Stimulated activated CD4-positive, alpha-beta T cell treated with anti-CD3 and anti-CD28 coated beads, Interleukin-4, amount 100 ng/mL, for 4 hours (primary cell): ENCODE data around the gene BDKRB2.

Experiments
- DNase-seq, 2 experiments: peaks; one replicate each; pipeline ENCODE4 v3.0.0-alpha.2; 2020

BDKRB2 gene

DNA sequence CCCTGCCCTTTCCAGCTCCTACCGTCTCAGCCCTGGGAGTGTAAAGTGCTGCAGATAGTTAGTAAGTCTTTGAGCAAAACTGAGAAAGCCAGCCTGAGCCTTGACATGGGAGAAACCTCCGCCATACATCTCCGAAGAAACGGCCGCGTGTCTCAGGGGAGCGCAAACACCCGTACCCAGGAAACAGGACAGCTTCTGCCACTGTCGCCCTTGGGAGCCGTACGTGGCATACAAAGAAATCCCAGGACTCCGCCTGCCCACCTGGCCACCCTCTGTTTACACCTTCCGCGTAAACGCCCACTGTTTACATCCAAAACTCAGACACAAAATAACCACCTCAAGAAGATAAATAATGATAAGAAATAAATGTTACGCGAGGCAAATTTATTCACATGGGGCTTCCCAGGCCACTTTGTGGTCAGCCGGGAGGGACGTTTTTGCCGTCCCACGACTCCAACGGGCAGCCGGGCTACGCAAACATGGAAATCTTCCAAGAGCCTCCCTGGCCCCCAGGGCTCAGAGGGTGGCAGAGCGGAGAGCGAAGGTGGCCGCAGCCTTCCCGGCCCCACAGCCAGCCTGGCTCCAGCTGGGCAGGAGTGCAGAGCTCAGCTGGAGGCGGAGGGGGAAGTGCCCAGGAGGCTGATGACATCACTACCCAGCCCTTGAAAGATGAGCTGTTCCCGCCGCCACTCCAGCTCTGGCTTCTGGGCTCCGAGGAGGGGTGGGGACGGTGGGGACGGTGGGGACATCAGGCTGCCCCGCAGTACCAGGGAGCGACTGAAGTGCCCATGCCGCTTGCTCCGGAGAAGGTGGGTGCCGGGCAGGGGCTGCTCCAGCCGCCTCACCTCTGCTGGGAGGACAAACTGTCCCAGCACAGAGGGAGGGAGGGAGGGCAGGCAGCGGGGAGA is at the start of gene BDKRB2:
Gene BDKRB2, plus strand, starts transcription at position 689 of the 908 bp plus-strand sequence. CDS start 32,269 bp downstream, outside the sequence.
- DNase-seq: no peak

DNA sequence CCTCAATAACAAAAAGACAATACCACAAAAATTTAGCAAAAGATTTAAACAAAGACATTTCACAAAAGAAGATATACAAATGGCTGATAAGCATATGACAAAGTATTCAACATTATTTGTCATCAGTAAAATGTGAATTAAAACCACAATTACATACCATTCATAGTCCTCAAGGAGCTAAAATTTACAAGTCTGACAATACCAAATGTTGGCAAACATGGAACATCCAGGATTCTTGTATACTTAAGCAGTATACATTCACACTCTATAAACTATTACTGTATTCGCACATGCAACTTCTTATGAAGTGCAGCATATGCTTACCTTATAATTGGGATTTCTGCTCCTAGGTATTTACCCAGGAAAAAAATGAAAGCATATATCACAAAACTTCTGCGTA is 49.7 kb upstream of the BDKRB2 start:
- DNase-seq: no peak

DNA sequence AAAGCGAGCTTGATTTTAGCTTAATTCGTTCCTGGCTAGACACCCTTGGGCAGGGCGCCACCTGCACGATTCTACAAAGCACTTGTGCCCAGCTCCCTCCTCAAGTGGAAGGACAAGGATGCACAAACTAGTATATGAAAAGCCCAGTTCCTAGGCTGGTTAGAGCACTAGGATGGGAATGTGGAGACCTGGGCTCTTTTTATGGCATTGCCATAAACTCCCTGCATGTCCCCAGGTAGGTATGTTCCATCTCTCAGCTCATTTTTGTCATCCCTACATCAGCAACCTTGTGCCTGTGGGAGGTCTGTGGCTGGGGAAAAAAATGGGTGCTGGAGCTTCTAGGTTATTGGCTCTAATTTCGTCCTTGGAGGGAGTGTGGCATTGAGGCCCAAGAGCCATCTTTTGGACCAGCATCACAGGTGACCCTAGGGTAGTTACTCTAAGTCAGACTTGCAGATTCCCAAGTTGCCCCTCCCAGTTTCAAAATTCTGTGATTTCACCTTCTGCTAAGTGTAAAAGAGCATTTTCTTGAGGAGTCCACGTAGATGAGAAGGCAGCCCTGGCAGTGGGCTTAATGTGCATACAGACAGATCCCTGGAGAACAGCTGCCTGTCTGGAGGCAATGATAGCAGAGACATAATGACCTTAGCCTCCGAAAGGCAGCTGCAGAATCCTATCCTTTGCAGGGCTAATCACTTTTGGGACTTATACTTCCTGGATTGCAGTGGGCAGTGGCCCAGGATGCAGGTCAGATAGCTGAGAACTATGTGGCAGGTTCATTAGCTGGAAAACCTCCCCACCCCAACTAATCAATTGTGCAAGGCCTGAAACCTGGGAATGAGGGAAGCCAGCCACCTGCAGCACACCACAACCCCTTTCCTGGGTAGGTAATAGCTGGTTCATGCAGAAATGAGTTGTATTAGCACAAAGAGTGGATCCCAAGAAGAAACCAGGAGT is 47.6 kb upstream of the BDKRB2 start:
- no peak for DNase-seq

DNA sequence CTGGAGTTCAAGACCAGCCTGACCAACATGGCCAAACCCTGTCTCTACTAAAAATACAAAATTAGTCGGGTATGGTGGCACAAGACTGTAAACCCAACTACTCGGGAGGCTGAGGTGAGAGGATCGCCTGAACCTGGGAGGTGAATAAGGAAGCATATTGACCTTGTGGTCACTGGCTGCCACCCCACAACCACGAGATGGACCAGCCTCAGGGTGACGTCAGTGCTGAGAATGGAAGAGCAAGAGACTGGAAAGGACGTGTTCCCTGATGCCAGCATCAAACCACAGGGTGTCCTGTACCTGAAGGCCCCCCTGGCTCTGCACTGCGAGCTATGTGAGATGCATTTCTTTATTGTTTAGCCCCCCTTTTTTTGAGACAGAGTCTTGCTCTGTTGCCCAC is 45.9 kb upstream of the BDKRB2 start:
- DNase-seq: no peak

DNA sequence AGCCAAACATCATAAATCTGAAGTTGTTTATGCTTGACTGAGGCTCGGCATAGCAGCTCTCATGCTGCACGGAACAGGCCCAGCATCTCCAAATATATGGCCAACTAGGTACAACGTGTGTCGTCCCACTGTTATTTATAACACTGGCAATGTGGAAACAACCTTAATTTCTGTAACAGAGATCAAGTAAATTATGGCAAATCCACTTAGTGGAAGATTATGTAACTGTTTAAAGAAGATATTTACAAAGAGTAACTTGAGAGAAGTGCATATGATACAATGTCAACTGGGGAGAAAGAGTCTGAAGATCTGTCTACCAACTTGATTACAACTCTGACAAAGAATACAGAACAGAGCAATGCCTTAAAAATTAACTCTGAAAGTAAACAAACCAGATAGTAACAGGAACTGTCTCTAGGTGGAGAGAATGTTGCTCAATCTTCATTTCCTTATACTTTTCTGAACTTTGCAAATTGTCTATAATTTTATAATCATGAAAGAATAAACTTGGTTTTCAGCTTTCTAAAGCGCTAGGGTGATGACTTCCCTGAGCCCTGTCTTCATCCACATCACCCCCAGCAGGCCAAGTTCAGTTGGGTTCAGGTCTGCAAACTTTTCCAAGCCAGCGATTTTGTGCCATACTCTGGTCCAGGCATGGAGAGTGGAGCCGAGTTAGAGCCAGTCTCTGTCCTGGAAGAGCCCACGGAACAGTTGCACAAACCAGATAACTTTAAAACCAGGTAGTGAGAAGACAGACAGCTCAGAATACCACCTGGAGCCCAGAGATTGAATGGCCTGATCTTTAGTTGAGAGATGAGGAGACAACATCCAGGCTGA is 44.3 kb upstream of the BDKRB2 start:
- DNase-seq: no peak

DNA sequence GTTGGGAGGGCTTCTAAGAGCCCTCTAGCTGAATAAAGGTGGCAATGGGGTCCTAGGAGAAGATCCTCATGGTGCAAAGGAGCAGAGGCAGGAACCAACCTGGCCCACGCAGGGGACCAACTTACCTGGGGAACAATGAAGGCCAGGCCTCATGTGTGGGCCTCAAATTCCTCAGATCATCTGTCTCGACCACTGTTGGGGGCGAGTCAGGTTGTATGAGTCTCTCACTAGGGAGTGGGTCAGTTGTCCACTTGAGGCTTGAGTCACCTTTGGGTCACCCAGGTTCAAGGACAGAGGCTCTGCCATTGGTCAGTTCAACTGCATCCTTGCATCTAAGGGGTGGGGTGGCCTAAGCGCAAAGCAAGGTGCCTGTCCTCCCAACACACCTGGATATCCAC is 43.7 kb upstream of the BDKRB2 start:
- DNase-seq: no peak

DNA sequence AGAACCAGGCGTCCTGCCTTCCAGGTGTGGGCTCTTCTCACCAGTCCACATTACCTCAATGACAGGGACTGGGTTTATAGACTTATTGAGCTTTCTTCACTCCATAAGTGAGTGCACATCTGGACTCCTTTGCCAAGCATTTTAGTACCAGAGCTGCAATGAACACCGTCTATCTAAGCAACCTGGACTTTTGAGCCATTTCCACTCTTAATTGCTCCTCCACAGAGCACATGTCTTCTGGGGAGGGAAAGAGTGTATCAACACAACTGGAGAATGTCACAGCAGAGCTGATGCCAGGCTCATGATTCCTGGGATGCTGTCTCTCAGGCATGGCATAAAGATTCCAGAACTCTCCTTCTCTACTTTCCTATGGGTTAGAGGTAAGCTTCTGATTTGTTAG is 43.0 kb upstream of the BDKRB2 start:
- DNase-seq: no peak

DNA sequence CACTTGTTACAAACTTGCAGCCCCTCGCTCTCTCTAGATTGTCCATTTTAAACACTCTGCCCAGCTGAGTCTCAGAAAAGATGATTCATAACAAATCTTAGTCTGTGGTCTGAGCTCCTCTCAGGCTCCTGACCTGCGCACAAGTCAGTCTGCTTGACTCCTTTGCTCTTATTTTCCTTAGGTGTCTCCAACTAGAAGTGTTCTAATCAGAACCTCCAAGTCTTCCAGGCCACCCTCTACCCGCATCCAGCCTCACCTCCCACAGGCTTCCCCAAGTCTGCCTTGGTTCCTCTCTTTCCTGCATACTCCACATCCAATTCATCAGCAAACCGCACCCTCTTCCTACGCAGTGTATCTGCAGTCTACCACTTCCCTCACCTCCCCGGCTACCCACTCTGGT is 42.4 kb upstream of the BDKRB2 start:
- DNase-seq: no peak

DNA sequence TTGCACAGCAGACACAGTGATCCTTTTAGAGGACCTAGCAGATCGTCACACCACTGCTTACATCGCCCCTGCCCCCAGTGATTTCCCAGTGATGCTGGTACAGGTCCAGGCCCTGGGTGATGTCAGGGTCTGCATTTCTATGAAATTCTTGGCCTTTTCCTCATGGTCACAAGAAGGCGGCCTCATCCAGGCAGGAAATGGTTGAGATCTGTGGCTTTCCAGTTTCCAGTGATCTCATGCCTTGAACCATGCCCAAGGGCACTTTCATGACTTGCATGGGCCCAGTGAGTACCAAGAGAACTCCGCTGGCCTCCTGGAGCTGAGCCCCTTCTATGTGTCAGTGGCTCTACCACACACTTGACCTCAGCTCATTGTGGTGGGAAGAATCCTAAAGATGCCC is 41.9 kb upstream of the BDKRB2 start:
- no peak for DNase-seq

DNA sequence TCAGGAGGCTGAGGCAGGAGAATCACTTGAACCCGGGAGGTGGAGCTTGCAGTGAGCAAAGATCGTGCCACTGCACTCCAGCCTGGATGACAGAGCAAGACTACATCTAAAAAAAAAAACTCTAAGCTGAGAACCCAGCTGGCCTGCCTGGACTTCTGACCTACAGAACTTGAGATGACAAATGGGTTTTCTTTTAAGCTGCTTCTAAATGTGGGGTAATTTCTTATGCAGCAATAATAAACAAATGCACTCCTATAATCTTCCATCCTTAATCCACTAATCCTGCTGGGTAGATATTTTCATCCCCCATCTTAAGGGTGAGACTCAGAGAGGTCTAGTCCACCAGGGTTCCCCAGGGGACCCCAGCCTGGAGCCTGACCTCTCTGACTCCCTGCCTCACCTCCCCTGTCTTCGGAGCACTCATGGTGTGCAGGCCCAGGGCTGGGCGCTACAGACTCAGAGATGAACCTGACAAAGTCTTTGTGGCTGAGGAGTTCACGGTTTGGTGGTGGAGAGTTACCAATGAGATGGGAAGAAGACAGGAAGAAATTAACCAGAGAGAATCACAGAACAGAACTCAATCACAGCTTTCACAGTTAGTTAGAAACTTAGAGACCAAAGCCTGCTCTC is 39.7 kb upstream of the BDKRB2 start:
- DNase-seq: no peak

DNA sequence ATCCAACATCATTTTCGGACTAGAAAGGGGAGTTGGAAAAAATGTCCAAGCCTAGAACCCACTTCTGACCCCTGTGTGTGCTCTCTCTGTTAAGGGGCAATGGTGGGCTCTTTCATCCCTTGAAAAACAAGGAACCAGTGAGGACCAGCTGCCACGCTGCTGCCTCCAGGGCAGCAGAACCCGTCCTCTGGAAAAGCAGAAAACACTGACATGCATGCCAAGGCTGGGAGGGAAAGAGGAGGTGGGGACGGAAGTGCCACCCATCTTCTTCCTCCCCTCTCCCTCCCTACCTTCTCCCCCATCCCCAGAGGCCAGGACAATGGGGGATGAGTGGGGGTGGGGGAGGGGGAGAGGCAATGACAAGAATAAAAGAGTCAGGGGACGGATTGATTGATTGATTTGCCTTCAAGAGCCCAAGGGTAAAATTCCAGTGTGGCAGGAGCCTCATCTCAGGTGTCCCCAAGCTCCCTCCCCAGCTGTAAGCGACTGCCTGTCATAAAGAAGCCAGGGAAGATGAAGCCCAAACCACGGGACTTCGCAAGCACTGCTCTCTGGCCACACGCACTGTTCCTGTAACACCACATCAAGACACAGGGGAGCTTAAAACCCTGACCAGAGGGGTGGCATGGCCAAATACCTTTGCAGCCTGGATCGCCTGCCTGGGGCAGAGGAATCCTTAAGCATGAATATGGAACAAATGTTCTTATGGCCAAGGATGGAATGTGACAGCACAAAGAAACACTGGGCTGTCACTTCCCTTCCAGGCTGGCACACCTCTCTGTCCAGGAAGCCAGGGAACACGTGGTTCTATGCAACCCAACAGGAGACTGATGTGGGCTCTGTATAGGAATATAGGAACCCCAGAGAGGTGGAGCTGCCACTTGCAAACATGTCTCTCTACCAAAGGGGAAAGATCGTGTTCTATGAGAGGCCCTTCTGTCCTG is 38.9 kb upstream of the BDKRB2 start:
- no peak for DNase-seq

DNA sequence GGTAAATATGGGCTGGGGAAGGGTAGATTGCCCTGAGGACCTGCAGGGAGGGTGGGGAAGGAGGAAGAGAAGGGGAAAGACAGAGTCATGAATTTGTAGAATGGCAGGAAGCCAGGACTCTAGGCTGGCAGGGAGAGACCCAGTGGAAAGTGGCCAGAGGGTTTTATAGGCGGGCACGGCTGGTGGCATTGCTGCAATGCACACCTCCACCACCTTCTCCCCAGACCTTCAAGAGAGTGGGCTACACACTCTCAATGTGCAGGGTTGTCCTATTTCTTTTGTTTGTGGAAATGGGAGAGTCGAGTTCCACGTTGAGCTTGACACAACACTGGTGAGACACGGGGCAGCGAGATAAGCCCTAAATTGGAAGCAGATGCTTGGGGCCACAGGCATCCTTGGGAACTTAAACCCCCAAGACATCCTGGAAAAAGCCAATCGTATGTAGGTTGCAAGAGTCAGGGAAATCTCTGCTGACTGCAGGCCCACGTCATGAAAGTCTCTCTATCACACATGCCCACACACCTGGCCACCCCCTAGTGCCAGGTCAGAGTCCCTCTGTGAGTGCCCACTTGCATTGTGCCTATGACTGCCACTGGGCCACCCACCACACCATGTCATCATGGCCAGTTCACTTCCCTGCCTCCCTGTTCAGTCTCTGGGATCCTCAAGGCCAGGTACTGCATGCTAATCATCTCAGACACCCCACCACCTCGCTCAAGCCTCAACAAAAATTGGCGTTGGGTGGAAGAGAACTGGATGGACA is 38.0 kb upstream of the BDKRB2 start:
- DNase-seq: no peak

DNA sequence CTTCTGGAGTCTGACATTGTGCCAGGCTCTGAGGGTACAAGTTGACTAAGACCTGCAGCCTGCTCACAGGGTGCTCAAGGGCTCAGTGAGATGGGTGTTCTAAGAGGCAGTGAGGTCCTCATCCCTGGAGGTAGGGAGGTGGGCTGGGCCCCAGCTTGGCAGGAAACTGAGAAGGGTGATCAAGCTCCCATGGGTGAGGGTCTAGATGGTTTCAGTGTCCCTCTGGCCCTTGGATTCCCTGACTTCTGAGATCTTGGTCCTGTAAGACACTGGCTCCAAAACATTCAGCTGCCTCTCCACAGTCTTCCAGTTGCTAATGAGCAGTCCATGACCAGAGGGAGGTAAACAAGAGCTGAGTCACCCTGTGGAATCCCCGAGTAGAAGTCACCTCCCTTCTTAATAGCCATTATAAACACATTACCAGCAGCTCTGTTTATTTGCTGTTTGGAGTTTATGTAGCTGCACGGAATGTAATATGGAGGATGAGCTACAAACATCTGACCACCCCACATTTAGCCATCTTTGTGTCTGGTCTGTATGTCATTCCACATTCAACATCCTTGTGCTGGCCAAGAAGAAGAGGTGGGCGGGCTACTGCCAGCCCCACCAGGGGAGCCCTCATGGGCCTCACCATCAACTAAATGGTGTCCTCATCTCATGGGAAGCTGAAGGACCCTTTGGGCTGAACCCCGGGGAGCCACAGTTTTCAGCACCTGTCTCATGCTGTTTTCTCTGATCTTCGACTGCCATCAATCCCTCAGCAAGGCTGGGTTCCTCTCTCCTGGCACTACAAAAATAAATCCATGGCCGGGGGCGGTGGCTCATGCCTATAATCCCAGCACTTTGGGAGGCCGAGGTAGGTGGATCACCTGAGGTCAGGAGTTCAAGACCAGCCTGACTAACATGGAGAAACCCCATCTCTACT is 37.2 kb upstream of the BDKRB2 start:
- DNase-seq: no peak

DNA sequence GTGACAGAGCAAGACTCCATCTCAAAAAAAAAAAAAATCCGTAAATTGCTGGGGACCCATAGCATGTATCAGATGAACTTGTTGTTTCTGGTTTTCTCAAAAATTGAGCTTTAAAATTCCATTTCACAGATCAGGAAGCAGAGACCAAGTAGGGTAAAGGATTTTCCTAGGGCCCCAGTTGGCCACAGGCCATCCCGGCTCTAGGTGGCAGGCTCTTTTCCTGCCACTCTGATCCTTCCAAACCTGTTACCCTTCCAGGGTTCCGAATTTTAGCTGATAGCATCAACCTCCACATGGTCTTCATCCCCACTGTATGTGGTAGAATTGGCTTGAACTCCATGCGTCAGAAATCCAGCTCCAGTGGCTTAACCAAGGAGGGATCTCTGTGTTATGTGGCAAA is 36.1 kb upstream of the BDKRB2 start:
- no peak for DNase-seq

DNA sequence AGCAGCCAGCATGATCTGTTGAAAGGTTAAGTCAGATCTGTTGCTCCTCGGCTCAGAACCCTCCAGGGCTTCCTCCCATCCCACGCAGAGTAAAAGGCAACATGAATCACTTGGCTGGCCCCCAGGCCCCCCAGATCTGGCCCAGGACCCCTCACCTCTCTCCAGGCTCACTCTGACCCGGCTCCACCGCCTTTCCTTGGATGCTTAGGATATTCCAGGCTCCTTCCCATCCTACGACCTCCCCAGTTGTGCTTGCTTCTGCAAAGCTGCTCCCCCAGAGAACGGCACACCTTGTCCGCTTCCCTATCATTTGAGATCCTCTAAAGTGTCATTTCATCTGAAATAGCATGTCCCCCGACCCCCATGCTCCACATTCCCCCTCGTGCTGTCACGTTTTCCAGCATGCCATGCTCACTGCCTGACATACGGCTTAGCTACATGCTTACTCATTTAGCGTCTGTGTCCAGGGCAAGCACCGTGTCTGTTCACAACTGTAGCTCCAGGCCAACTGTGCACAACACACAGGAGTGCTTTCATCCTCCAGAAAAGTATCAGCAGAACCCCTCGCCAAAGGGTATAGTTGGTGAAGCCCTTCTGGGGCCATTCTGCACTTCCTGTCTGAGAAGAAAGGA is 33.6 kb upstream of the BDKRB2 start:
- no peak for DNase-seq

DNA sequence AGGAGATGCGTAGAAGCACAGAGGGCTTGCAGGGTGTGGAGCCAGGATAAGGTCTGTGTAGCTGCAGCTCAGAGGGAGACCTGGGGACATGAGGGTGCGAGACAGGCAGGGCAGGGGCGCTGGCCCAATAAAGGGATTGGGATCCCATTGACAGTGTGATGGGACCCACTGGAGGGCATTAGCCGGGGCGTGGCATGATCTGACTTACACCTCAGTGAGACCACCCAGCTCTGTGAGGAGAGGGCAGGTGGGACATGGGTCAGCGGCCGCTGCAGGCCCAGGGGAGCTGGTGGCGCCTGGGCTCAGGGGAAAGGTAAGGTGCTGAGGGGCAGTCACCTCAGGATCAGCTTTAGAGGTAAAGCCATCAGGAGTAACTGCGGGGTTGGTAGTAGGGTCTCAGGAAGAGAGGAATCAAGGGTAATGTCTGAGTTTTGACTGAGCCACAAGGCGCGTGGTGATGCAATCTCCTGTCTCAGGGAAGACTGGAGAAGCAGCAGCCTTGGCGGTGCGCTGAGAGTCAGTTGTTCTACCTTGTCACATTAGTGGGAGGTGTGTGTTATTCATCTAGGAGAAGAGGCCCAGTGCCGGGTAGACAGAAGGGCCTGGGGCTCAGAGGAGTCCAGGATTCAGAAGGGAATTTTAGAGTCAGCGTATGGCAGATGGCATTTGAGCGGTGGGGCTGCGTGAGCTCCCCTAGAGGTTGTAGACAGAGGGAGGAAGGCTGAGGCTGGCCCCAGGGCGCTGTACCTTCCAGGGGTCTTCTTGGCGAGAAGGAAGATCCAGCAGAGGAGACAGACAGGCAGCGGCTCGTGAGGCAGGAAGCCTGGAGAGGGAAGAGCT is 30.8 kb upstream of the BDKRB2 start:
- DNase-seq: no peak

DNA sequence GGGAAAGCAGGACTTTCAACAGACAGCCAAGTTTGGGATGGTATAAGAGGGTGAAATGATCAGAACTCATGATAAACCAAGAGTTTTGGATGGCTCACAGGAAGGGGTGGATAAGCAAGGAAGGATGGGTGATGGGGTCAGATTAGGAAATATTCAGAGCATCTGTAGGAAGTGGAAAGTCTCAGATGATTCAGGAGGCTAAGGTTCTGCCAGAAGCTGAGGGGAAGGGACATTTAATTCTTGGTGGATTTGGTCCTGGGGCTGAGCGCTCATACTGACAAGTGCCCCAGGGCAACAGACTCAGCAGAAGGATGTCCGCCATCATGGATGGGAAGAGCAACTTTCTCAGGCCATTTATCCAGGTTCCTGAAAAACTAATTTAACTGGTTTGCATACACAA is 28.4 kb upstream of the BDKRB2 start:
- DNase-seq: no peak

DNA sequence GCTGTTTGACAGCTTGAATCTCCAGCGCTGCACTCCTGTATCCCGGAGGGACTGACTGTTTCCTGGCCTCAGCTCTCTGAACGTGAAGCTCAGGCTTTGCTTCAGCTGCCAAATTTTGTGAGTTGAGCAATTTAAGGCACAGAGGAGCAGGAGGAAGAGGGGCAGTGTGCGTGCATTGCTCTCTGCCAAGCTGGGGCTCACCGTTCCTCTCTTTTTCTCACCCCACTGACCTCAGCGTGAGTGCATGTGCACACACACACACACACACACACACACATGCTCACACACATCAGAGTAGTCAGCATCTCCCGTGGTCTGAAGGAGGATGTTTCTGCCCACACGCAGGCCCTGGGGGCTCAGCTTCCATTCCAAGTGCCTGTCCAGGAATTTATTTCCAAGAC is 27.8 kb upstream of the BDKRB2 start:
- no peak for DNase-seq
